Urothelium cell line (cell line): ENCODE data around the gene TNFAIP2.

Experiments
- DNase-seq: peaks from one replicate; pipeline ENCODE4 v3.0.0; 2011; ENCODE audit warnings: low spot score, mixed read lengths
- FAIRE-seq: peaks from 2 replicates; lab custom pipeline; 2011; peaks lifted over from hg19 to GRCh38; lab: Jason Lieb, UNC

The TNFAIP2 gene

GRCh38 chr14:103178521-103178920, 55.3 kb downstream of the TNFAIP2 start:
- DNase-seq, result no peak
- FAIRE-seq, result no peak

- no peak for DNase-seq
- FAIRE-seq, result no peak
Measured at GRCh38 chr14:103179094-103179493, 55.8 kb downstream of the TNFAIP2 start.

- DNase-seq (no peak), FAIRE-seq (no peak)
Measured at GRCh38 chr14:103180331-103180730, 57.1 kb downstream of the TNFAIP2 start.

GRCh38 chr14:103184046-103184445, 60.8 kb downstream of the TNFAIP2 start:
- no peak for DNase-seq
- FAIRE-seq, result no peak

- FAIRE-seq, result no peak
- DNase-seq, result no peak
Measured at GRCh38 chr14:103185051-103186029, 62.1 kb downstream of the TNFAIP2 start.

- no peak for FAIRE-seq
Measured at GRCh38 chr14:103186241-103186822, 63.1 kb downstream of the TNFAIP2 start.

More at GRCh38 chr14:103186241-103186822, 63.1 kb downstream of the TNFAIP2 start:
- no peak for DNase-seq
